ENCODE data around the gene FLT3.
A peak's percentile ranks its signal among the peaks of the same experiment; 100 is the strongest.

The FLT3 gene

GRCh38 chr13:28052945-28053344, 47.4 kb downstream of the FLT3 start:
- Histone ChIP-seq H3K27me3 (ENCODE audit: insufficient read depth, poor library complexity, severe bottlenecking) (no peaks in the 10 kb centered on the region), H3K27ac (replicated peaks) (peak overlapping the region; percentile 36), H3K4me3 (replicated peaks; ENCODE audit: insufficient read depth, low read length) (no peak overlapping the region)
- DNase-seq (ENCODE audit: low read depth in 1 of 2, low spot score in 1 of 2), result peak; percentile 50 to 70
- TF ChIP-seq CTCF (IDR thresholded peaks at IDR 0.05; ENCODE audit: insufficient read depth, low read length), result no peak
- TF ChIP-seq POLR2AphosphoS5 (IDR thresholded peaks at IDR 0.05; ENCODE audit: low read depth), result peak; percentile 35; the same call in 1 of the 2 replicates
- TF ChIP-seq SPI1 (IDR thresholded peaks at IDR 0.05; ENCODE audit: borderline replicate concordance, low read depth), result no peak
- TF ChIP-seq GABPA (IDR thresholded peaks at IDR 0.05; ENCODE audit: low read depth), result no peak

GRCh38 chr13:28049880-28050875, 50.2 kb downstream of the FLT3 start:
- H3K4me3 ChIP-seq (replicated peaks; ENCODE audit: insufficient read depth, low read length), result no peak overlapping the region
- no peaks in the 10 kb centered on the region for H3K27me3 ChIP-seq (ENCODE audit: insufficient read depth, poor library complexity, severe bottlenecking)
- no peak overlapping the region for H3K27ac ChIP-seq (replicated peaks)
- DNase-seq (ENCODE audit: low read depth in 1 of 2, low spot score in 1 of 2), result no peak
- TF ChIP-seq POLR2AphosphoS5 (IDR thresholded peaks at IDR 0.05; ENCODE audit: low read depth), result no peak
- no peak for TF ChIP-seq CTCF (IDR thresholded peaks at IDR 0.05; ENCODE audit: insufficient read depth, low read length)
- no peak for TF ChIP-seq SPI1 (IDR thresholded peaks at IDR 0.05; ENCODE audit: borderline replicate concordance, low read depth)
- TF ChIP-seq REST (IDR thresholded peaks at IDR 0.05; ENCODE audit: insufficient replicate concordance, low read depth), result no peak
- TF ChIP-seq GABPA (IDR thresholded peaks at IDR 0.05; ENCODE audit: low read depth), result no peak

GRCh38 chr13:28049215-28049614, 51.2 kb downstream of the FLT3 start:
- TF ChIP-seq REST (IDR thresholded peaks at IDR 0.05; ENCODE audit: insufficient replicate concordance, low read depth) (no peak), GABPA (IDR thresholded peaks at IDR 0.05; ENCODE audit: low read depth) (no peak), CTCF (IDR thresholded peaks at IDR 0.05; ENCODE audit: insufficient read depth, low read length) (no peak), SPI1 (IDR thresholded peaks at IDR 0.05; ENCODE audit: borderline replicate concordance, low read depth) (no peak), POLR2AphosphoS5 (IDR thresholded peaks at IDR 0.05; ENCODE audit: low read depth) (no peak)
- Histone ChIP-seq H3K4me3 (replicated peaks; ENCODE audit: insufficient read depth, low read length) (no peak overlapping the region), H3K27me3 (ENCODE audit: insufficient read depth, poor library complexity, severe bottlenecking) (no peaks in the 10 kb centered on the region), H3K27ac (replicated peaks) (no peak overlapping the region)
- no peak for DNase-seq (ENCODE audit: low read depth in 1 of 2, low spot score in 1 of 2)

Measured in HL-60 (cell line).